HG03064 (cell line): ENCODE results near the gene AOC3.

Experiments used
- ATAC-seq: cut with Tn5 transposase; IDR thresholded peaks from one replicate; pipeline ENCODE4 v1.9.1; 2021; ENCODE audit warnings: low read depth; ENCODE audit not compliant: unreplicated experiment

The AOC3 gene

GRCh38 chr17:42850954-42851353 is at the start of gene AOC3:
Gene AOC3 (plus strand): TSS chr17:42851199. CDS start chr17:42851344, 145 bp downstream.
- ATAC-seq = no peak

GRCh38 chr17:42803074-42803883 is 47.7 kb upstream of the AOC3 start:
- ATAC-seq = no peak

GRCh38 chr17:42804918-42805367 is 46.1 kb upstream of the AOC3 start:
- no peak for ATAC-seq

GRCh38 chr17:42806249-42806648 is 44.8 kb upstream of the AOC3 start:
- no peak for ATAC-seq

GRCh38 chr17:42809250-42809649 is 41.7 kb upstream of the AOC3 start:
- no peak for ATAC-seq

- ATAC-seq = no peak
Measured at GRCh38 chr17:42814633-42815399, 36.2 kb upstream of the AOC3 start.

GRCh38 chr17:42817866-42818265 is 33.1 kb upstream of the AOC3 start:
- ATAC-seq = no peak

GRCh38 chr17:42818379-42818778 is 32.6 kb upstream of the AOC3 start:
- ATAC-seq = no peak

GRCh38 chr17:42819939-42820535 is 31.0 kb upstream of the AOC3 start:
- ATAC-seq = no peak

- no peak for ATAC-seq
Measured at GRCh38 chr17:42821176-42821575, 29.8 kb upstream of the AOC3 start.

- ATAC-seq = no peak
Measured at GRCh38 chr17:42827472-42827871, 23.5 kb upstream of the AOC3 start.

- no peak for ATAC-seq
Measured at GRCh38 chr17:42830971-42831370, 20.0 kb upstream of the AOC3 start.

- no peak for ATAC-seq
Measured at GRCh38 chr17:42832213-42832933, 18.6 kb upstream of the AOC3 start.

- peak; percentile 70 for ATAC-seq
Measured at GRCh38 chr17:42832934-42833766, 17.8 kb upstream of the AOC3 start, which contains the start of gene PSME3. Gene PSME3 (plus strand): TSS chr17:42833397. CDS start chr17:42833632, 235 bp downstream.

- ATAC-seq = no peak
Measured at GRCh38 chr17:42833767-42834422, 17.1 kb upstream of the AOC3 start.

- ATAC-seq = no peak
Measured at GRCh38 chr17:42835732-42836131, 15.3 kb upstream of the AOC3 start.

- ATAC-seq = no peak
Measured at GRCh38 chr17:42841975-42842685, 8.9 kb upstream of the AOC3 start.

GRCh38 chr17:42843358-42843934 is 7.6 kb upstream of the AOC3 start:
- ATAC-seq = no peak
